PFSK-1 (cell line): ENCODE data around the gene ANKFN1.

Source experiments
- REST ChIP-seq, 2 experiments: IDR thresholded peaks; 2 replicates each; pipeline versions ENCODE4 v1.6.1 to v1.8.0; 2011 to 2012; ENCODE audit warnings: low read depth in 2 of 2, low read length in 2 of 2, control low read depth in 1 of 2, inconsistent platforms in 1 of 2, mild to moderate bottlenecking in 1 of 2, moderate library complexity in 1 of 2; ENCODE audit not compliant: insufficient read depth in 1 of 2
- SIN3A ChIP-seq: IDR thresholded peaks from 2 replicates; pipeline ENCODE4 v1.6.1; 2012; ENCODE audit warnings: mild to moderate bottlenecking, low read length, moderate library complexity, borderline replicate concordance; ENCODE audit not compliant: insufficient read depth
- TAF1 ChIP-seq: IDR thresholded peaks from 2 replicates; pipeline ENCODE4 v1.6.1; 2012; ENCODE audit warnings: low read length, control low read depth, borderline replicate concordance; ENCODE audit not compliant: insufficient read depth

GRCh38 chr17:56514264-56514663 lies 361.0 kb downstream of the ANKFN1 start:
- TF ChIP-seq TAF1 (no peak), SIN3A (no peak), REST (IDR thresholded peaks at IDR 0.05; ENCODE audit: insufficient read depth in 1 of 2, low read depth in 2 of 2, low read length in 2 of 2) (no peak)
